ENCODE data around the gene CASQ1. TPM values are rescaled to one million over a fixed set of nuclear protein-coding genes. Genes with fewer than 3 reads are reported as not detected.

The CASQ1 gene
- total RNA-seq, 1 donor from 2014 or later: 0.16 TPM

GRCh38 chr1:160226623-160227022, 36.2 kb downstream of the CASQ1 start:
- H3K27me3 Mint-ChIP-seq (ENCODE audit: low read depth): no peaks in the 10 kb centered on the region
- peaks cover 30% of the 10 kb centered on the region for H3K36me3 Mint-ChIP-seq
- H3K4me1 Mint-ChIP-seq: no peaks in the 10 kb centered on the region
- no peak for DNase-seq (ENCODE audit: low spot score in 2 of 2, unreplicated experiment in 2 of 2)
- TF ChIP-seq CTCF (IDR thresholded peaks at IDR 0.05; ENCODE audit: unreplicated experiment): no peak
- H3K4me3 Mint-ChIP-seq: no peak overlapping the region
- no peaks in the 10 kb centered on the region for H3K9me3 Mint-ChIP-seq
- no peak overlapping the region for H3K27ac Mint-ChIP-seq

GRCh38 chr1:160227034-160227433, 36.7 kb downstream of the CASQ1 start:
- no peak for TF ChIP-seq CTCF (IDR thresholded peaks at IDR 0.05; ENCODE audit: unreplicated experiment)
- no peak overlapping the region for H3K27ac Mint-ChIP-seq
- no peaks in the 10 kb centered on the region for H3K4me1 Mint-ChIP-seq
- no peak for DNase-seq (ENCODE audit: low spot score in 2 of 2, unreplicated experiment in 2 of 2)
- H3K9me3 Mint-ChIP-seq: no peaks in the 10 kb centered on the region
- H3K36me3 Mint-ChIP-seq: peaks cover 30% of the 10 kb centered on the region
- H3K4me3 Mint-ChIP-seq: no peak overlapping the region
- H3K27me3 Mint-ChIP-seq (ENCODE audit: low read depth): no peaks in the 10 kb centered on the region

- Mint-ChIP-seq H3K27ac (no peak overlapping the region), H3K9me3 (no peaks in the 10 kb centered on the region), H3K36me3 (peaks cover 28% of the 10 kb centered on the region), H3K27me3 (ENCODE audit: low read depth) (no peaks in the 10 kb centered on the region), H3K4me1 (no peaks in the 10 kb centered on the region), H3K4me3 (no peak overlapping the region)
- TF ChIP-seq CTCF (IDR thresholded peaks at IDR 0.05; ENCODE audit: unreplicated experiment): no peak
- no peak for DNase-seq (ENCODE audit: low spot score in 2 of 2, unreplicated experiment in 2 of 2)
Observed at GRCh38 chr1:160227561-160227960, 37.2 kb downstream of the CASQ1 start.

- no peak for DNase-seq (ENCODE audit: low spot score in 2 of 2, unreplicated experiment in 2 of 2)
- Mint-ChIP-seq H3K4me1 (no peaks in the 10 kb centered on the region), H3K27me3 (ENCODE audit: low read depth) (no peaks in the 10 kb centered on the region), H3K27ac (no peak overlapping the region), H3K36me3 (peaks cover 31% of the 10 kb centered on the region), H3K9me3 (no peaks in the 10 kb centered on the region), H3K4me3 (no peak overlapping the region)
- TF ChIP-seq CTCF (IDR thresholded peaks at IDR 0.05; ENCODE audit: unreplicated experiment): no peak
Observed at GRCh38 chr1:160228431-160228830, 38.1 kb downstream of the CASQ1 start.

- DNase-seq (ENCODE audit: low spot score in 2 of 2, unreplicated experiment in 2 of 2): no peak
- Mint-ChIP-seq H3K4me1 (no peaks in the 10 kb centered on the region), H3K9me3 (no peaks in the 10 kb centered on the region), H3K4me3 (no peak overlapping the region), H3K36me3 (peaks cover 40% of the 10 kb centered on the region), H3K27me3 (ENCODE audit: low read depth) (no peaks in the 10 kb centered on the region), H3K27ac (peak overlapping the region; percentile 19)
- TF ChIP-seq CTCF (IDR thresholded peaks at IDR 0.05; ENCODE audit: unreplicated experiment): no peak
Observed at GRCh38 chr1:160232911-160233310, 42.5 kb downstream of the CASQ1 start.

GRCh38 chr1:160236806-160237205, 46.4 kb downstream of the CASQ1 start:
- H3K36me3 Mint-ChIP-seq: peaks cover 38% of the 10 kb centered on the region
- DNase-seq (ENCODE audit: low spot score in 2 of 2, unreplicated experiment in 2 of 2): no peak
- no peak overlapping the region for H3K27ac Mint-ChIP-seq
- TF ChIP-seq CTCF (IDR thresholded peaks at IDR 0.05; ENCODE audit: unreplicated experiment): no peak
- no peaks in the 10 kb centered on the region for H3K9me3 Mint-ChIP-seq
- H3K4me3 Mint-ChIP-seq: no peak overlapping the region
- no peaks in the 10 kb centered on the region for H3K4me1 Mint-ChIP-seq
- H3K27me3 Mint-ChIP-seq (ENCODE audit: low read depth): no peaks in the 10 kb centered on the region

All from mesothelial cell of epicardium (in vitro differentiated cells).